GM23338 (cell line): ENCODE data around the gene HLA-DPB1. TPM values are rescaled to one million over a fixed set of nuclear protein-coding genes. Genes with fewer than 3 reads are reported as not detected.

Source experiments
- ATAC-seq: fragments of 200-7000 bp; cut with Tn5 transposase; 3 replicates; pipeline ENCODE4 v1.9.1; 2020
- DNase-seq: peaks from one replicate; pipeline ENCODE4 v3.0.0-alpha.2; 2015; ENCODE audit warnings: low spot score
- H2AFZ ChIP-seq: fragments of 200-600 bp; sonication (generic); 2 replicates; pipeline ENCODE4 v1.8.0; 2016; ENCODE audit warnings: antibody characterized with exemption, mild to moderate bottlenecking, moderate library complexity
- H3F3A ChIP-seq: fragments of 200-600 bp; sonication (generic); replicated peaks from 2 replicates; pipeline ENCODE4 v1.8.0; 2017; ENCODE audit warnings: antibody characterized with exemption, mixed run types, low read depth
- H3K27ac ChIP-seq: fragments of 200-600 bp; sonication (generic); 2 replicates; pipeline ENCODE4 v1.6.1; 2016; ENCODE audit warnings: low read depth
- H3K27me3 ChIP-seq: fragments of 200-600 bp; sonication (generic); 2 replicates; pipeline ENCODE4 v1.8.0; 2016; ENCODE audit warnings: mild to moderate bottlenecking, mixed run types, moderate library complexity; ENCODE audit not compliant: insufficient read depth
- H3K36me3 ChIP-seq: fragments of 200-600 bp; sonication (generic); 2 replicates; pipeline ENCODE4 v1.8.0; 2016; ENCODE audit warnings: mild to moderate bottlenecking; ENCODE audit not compliant: insufficient read depth
- H3K4me1 ChIP-seq: fragments of 200-600 bp; sonication (generic); 2 replicates; pipeline ENCODE4 v1.8.0; 2016; ENCODE audit warnings: mild to moderate bottlenecking, moderate library complexity; ENCODE audit not compliant: insufficient read depth
- H3K4me2 ChIP-seq: fragments of 200-600 bp; sonication (generic); 2 replicates; pipeline ENCODE4 v1.7.1; 2017; ENCODE audit warnings: mixed run types
- H3K4me3 ChIP-seq: fragments of 200-600 bp; sonication (generic); 2 replicates; pipeline ENCODE4 v1.6.1; 2016; ENCODE audit warnings: mixed run types
- H3K79me2 ChIP-seq: fragments of 200-600 bp; sonication (generic); replicated peaks from 2 replicates; pipeline ENCODE4 v1.8.0; 2017; ENCODE audit warnings: mild to moderate bottlenecking; ENCODE audit not compliant: insufficient read depth
- H3K9me2 ChIP-seq: fragments of 200-600 bp; sonication (generic); 2 replicates; pipeline ENCODE4 v1.8.0; 2017; ENCODE audit not compliant: insufficient read depth
- H4K20me1 ChIP-seq: fragments of 200-600 bp; sonication (generic); replicated peaks from 2 replicates; pipeline ENCODE4 v1.8.0; 2017; ENCODE audit warnings: mild to moderate bottlenecking; ENCODE audit not compliant: insufficient read depth
- H3K27ac Mint-ChIP-seq: 2 replicates; pipeline ENCODE4 v1.8.0; 2020; ENCODE audit warnings: inconsistent platforms, mild to moderate bottlenecking, moderate library complexity, mixed read lengths
- H3K27me3 Mint-ChIP-seq: 3 replicates; pipeline ENCODE4 v1.8.0; 2022; ENCODE audit warnings: low read depth, mild to moderate bottlenecking, moderate library complexity, mixed read lengths, inconsistent platforms; ENCODE audit not compliant: insufficient read depth, poor library complexity
- H3K36me3 Mint-ChIP-seq: 3 replicates; pipeline ENCODE4 v1.8.0; 2021; ENCODE audit warnings: low read depth, mild to moderate bottlenecking, inconsistent platforms, moderate library complexity, mixed read lengths
- H3K4me1 Mint-ChIP-seq: 3 replicates; pipeline ENCODE4 v1.8.0; 2020; ENCODE audit warnings: mild to moderate bottlenecking, inconsistent platforms, mixed read lengths
- H3K4me3 Mint-ChIP-seq: 3 replicates; pipeline ENCODE4 v1.8.0; 2021; ENCODE audit warnings: moderate library complexity, mild to moderate bottlenecking, inconsistent platforms, mixed read lengths
- H3K9me3 Mint-ChIP-seq: 3 replicates; pipeline ENCODE4 v1.8.0; 2020; ENCODE audit warnings: moderate library complexity, mild to moderate bottlenecking, inconsistent platforms, mixed read lengths
- CREB1 ChIP-seq: fragments of 250-450 bp; sonication (Bioruptor Pico); IDR thresholded peaks from 2 replicates; pipeline ENCODE4 v1.5.0; 2020; ENCODE audit warnings: low read depth, mild to moderate bottlenecking, moderate library complexity
- EZH2 ChIP-seq: fragments of 200-600 bp; sonication (generic); IDR thresholded peaks from one replicate; pipeline ENCODE4 v1.8.0; 2017; ENCODE audit warnings: antibody characterized with exemption, mild to moderate bottlenecking, low read depth; ENCODE audit not compliant: unreplicated experiment
- EZH2phosphoT487 ChIP-seq: fragments of 200-600 bp; sonication (generic); IDR thresholded peaks from one replicate; pipeline ENCODE4 v1.8.1; 2018; ENCODE audit warnings: antibody characterized with exemption; ENCODE audit not compliant: unreplicated experiment
- POLR2AphosphoS5 ChIP-seq: IDR thresholded peaks from 2 replicates; pipeline ENCODE4 v1.6.1; 2016; ENCODE audit warnings: antibody characterized with exemption, low read depth
- STAT1 ChIP-seq: IDR thresholded peaks from one replicate; pipeline ENCODE4 v1.6.1; 2016; ENCODE audit warnings: antibody characterized with exemption; ENCODE audit not compliant: unreplicated experiment
- ZNF114 ChIP-seq: fragments of 250-450 bp; sonication (Bioruptor Pico); IDR thresholded peaks from 2 replicates; pipeline ENCODE4 v1.5.0; 2020; ENCODE audit warnings: mild to moderate bottlenecking, moderate library complexity
- ZNF462 ChIP-seq: fragments of 250-450 bp; sonication (Bioruptor Pico); IDR thresholded peaks from 2 replicates; pipeline ENCODE4 v1.5.0; 2020; ENCODE audit warnings: mild to moderate bottlenecking, moderate library complexity
- polyA plus RNA-seq: library from polyadenylated mRNA; unstranded; fragments of >200 nt; fragmentation: Nextera tagmentation; extraction: Ambion mirVana; gene quantifications from 2 replicates; pipeline ENCODE4 v1.2.1, GENCODE V29; 2016
- total RNA-seq: library from RNA; depleted of rRNA; stranded (reverse); fragments of >200 nt; shearing (Covaris generic); gene quantifications from 2 replicates; pipeline ENCODE4 v1.2.3, GENCODE V29; 2014

HLA-DPB1 gene
- total and polyA plus RNA-seq, 2 experiments from 2014 or later, result 22.0 to 37.6 TPM

DNA sequence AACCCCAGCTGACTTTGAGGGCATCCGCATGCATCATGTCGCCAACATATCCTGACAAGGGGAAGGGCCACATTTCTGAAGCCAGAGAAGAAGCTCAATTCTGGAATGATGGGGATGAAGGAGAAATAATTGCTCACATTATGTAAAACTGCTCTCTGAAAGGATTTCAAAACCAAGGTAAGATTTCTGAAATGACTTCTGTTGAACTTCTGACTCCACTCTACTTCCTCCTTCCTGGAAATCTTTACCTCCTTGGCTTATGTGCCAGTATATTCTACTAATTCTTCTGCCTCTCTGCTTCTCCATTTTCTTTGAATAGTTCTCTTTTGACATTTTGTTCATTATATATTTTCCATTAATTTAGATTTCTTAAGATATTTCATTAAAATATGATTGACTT is 31.9 kb downstream of the HLA-DPB1 start:
- Mint-ChIP-seq H3K4me1 (no peaks in the 10 kb centered on the region; the same call in 2 of the 3 replicates), H3K4me3 (no peak overlapping the region), H3K9me3 (peaks cover 11% of the 10 kb centered on the region; the same call in 2 of the 3 replicates), H3K36me3 (0 out of 3 replicates have a peak, but pooled peaks cover 3% of the 10 kb centered on the region), H3K27me3 (peaks cover 3% of the 10 kb centered on the region), H3K27ac (no peak overlapping the region)
- no peak overlapping the region for H3K4me3 ChIP-seq
- no peaks in the 10 kb centered on the region for H4K20me1 ChIP-seq
- H3K4me1 ChIP-seq, result no peaks in the 10 kb centered on the region
- no peak overlapping the region for H3K27ac ChIP-seq
- DNase-seq (no peak), ATAC-seq (no peak)
- no peaks in the 10 kb centered on the region for H3K36me3 ChIP-seq
- H2AFZ ChIP-seq, result no peak overlapping the region
- no peaks in the 10 kb centered on the region for H3K79me2 ChIP-seq
- no peak overlapping the region for H3K4me2 ChIP-seq
- TF ChIP-seq ZNF462 (CRISPR knock-in tag) (no peak), EZH2phosphoT487 (no peak), EZH2 (no peak), STAT1 (no peak), CREB1 (CRISPR knock-in tag) (no peak), ZNF114 (CRISPR knock-in tag) (no peak)
- H3K27me3 ChIP-seq, result no peaks in the 10 kb centered on the region
- no peaks in the 10 kb centered on the region for H3F3A ChIP-seq
- peaks cover 7% of the 10 kb centered on the region for H3K9me2 ChIP-seq

DNA sequence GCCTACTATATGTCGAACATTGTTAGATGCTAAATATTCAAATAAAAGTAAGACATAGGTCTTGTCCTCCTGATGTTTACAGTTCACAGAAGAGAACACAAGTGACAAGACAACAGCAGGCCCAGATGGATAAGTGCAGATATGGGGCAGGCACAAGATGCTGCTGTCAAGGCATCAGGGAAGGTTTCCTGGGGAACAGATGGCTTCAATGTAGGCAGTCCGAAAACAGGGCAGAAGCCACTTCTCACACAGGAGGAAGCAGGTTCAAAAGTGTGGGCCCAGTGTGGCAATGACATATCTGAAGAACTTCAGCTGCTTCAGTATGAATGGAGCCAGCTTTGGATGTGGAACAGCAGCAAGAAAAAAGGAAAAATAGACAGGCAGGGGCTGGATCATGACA is 32.5 kb downstream of the HLA-DPB1 start:
- H3K27ac Mint-ChIP-seq, result no peak overlapping the region
- ATAC-seq (no peak), DNase-seq (no peak)
- Histone ChIP-seq H3K4me3 (no peak overlapping the region), H3K9me2 (peaks cover 7% of the 10 kb centered on the region), H3K79me2 (no peaks in the 10 kb centered on the region), H3K27me3 (no peaks in the 10 kb centered on the region), H3K36me3 (no peaks in the 10 kb centered on the region), H2AFZ (no peak overlapping the region), H3K4me1 (no peaks in the 10 kb centered on the region), H3K4me2 (no peak overlapping the region), H3K27ac (no peak overlapping the region), H3F3A (no peaks in the 10 kb centered on the region), H4K20me1 (no peaks in the 10 kb centered on the region)
- 0 out of 3 replicates have a peak, but pooled peaks cover 3% of the 10 kb centered on the region for H3K36me3 Mint-ChIP-seq
- TF ChIP-seq POLR2AphosphoS5, result no peak
- TF ChIP-seq EZH2, result no peak
- no peak for TF ChIP-seq ZNF114 (CRISPR knock-in tag)
- H3K9me3 Mint-ChIP-seq, result peaks cover 11% of the 10 kb centered on the region; the same call in 2 of the 3 replicates
- H3K4me3 Mint-ChIP-seq, result no peak overlapping the region
- no peaks in the 10 kb centered on the region; the same call in 2 of the 3 replicates for H3K4me1 Mint-ChIP-seq
- peaks cover 3% of the 10 kb centered on the region for H3K27me3 Mint-ChIP-seq
